ENCODE measurements around the gene GRIN3B.
A peak's percentile ranks its signal among the peaks of the same experiment; 100 is the strongest.
"Not testable (repeated sequence)": the region's sequence is repeated elsewhere in the genome, so short reads cannot be mapped to it uniquely, and the experiment has no call there.

Gene GRIN3B, protein sequence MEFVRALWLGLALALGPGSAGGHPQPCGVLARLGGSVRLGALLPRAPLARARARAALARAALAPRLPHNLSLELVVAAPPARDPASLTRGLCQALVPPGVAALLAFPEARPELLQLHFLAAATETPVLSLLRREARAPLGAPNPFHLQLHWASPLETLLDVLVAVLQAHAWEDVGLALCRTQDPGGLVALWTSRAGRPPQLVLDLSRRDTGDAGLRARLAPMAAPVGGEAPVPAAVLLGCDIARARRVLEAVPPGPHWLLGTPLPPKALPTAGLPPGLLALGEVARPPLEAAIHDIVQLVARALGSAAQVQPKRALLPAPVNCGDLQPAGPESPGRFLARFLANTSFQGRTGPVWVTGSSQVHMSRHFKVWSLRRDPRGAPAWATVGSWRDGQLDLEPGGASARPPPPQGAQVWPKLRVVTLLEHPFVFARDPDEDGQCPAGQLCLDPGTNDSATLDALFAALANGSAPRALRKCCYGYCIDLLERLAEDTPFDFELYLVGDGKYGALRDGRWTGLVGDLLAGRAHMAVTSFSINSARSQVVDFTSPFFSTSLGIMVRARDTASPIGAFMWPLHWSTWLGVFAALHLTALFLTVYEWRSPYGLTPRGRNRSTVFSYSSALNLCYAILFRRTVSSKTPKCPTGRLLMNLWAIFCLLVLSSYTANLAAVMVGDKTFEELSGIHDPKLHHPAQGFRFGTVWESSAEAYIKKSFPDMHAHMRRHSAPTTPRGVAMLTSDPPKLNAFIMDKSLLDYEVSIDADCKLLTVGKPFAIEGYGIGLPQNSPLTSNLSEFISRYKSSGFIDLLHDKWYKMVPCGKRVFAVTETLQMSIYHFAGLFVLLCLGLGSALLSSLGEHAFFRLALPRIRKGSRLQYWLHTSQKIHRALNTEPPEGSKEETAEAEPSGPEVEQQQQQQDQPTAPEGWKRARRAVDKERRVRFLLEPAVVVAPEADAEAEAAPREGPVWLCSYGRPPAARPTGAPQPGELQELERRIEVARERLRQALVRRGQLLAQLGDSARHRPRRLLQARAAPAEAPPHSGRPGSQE

DNA sequence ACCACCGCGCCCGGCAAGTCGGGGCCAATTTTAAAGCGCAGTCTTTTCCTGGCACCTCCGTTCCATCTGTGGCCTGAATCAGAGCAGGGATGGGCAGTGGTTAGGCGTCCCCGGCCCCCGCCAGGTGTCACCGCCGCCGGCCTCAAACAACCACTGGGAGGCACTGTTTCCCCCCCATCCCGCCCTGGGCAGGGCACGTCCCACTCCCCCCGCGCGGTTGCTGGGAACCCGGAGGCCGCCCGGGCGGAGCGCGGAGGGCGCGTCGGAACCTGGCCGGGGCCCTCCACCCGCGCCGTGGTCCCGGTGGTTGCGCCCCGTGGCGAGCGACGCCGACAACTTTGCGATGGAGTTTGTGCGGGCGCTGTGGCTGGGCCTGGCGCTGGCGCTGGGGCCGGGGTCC lies at the start of gene GRIN3B:
Gene GRIN3B, plus strand, starts transcription at position 325 of the 400 bp plus-strand sequence. Its CDS starts 19 bp downstream, at position 344.
- DNase-seq (ENCODE audit: low read depth in 2 of 2), result peak; percentile 16 to 35

DNA sequence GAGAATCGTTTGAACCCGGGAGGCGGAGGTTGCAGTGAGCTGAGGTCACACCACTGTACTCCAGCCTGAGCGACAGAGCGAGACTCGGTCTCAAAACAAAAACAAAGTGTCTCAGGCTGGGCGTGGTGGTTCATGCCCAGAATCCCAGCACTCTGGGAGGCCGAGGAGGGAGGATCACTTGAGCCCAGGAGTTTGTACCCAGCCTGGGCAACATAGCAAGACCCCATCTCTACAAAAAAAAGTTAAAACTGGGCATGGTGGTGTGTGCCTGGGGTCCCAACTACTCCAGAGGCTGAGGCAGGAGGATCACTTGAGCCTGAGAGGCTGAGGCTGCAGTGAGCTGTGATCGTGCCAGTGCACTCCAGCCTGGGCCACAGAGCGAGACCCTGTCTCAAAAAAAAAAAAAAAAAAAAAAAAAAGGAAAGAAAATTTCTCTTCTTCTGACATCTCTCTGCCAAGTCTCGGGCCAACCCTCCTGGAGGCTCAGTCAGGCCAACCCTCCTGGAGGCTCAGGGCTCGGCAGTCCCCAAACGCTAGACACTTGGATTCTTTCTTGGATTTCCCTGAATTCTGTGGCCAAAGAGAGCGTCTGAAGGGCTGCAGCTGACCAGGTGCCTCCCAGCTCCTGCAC lies 48.1 kb upstream of the GRIN3B start:
- no peak for DNase-seq (ENCODE audit: low read depth in 2 of 2)

GRCh38 chr19:952680-953444 lies 47.4 kb upstream of the GRIN3B start:
- DNase-seq (ENCODE audit: low read depth in 2 of 2), result no peak

DNA sequence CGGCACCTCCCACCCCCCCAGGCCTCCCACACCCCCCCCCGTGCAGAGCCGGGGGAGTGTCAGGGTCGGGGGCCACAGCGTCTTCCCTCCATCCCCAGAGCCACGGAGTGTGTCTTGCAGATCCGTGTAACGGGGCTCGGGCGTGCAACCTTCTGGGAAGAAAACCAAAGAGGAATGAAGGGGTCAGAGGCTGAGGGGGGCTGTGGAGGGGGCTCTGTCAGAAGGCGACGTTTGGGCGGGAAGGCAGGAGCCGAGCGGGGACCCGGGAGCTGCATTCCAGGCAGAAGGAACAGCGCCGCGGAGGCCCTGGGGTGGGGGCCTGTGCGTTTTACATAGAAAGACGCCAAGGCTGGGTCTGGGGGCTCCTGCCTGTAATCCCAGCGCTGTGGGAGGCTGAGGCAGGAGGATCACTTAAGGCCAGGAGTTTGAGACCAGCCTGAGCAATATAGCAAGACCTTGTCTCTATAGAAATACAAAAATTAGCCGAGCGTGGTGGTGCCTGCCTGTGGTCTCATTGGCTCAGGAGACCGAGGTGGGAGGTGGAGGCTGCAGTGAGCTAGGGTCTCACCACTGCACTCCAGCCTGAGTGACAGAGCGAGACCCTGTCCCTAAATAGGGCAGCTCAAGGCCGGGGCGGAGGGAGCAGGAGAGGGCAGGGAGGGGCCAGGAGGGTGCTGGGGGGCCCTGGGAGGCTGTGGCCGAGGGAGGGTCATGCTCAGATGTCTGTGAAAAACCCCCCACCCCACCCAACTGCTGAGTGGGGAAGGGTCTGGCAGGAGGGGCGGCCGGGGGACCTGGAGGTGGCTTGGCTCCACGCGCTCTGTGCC lies 46.6 kb upstream of the GRIN3B start:
- no peak for DNase-seq (ENCODE audit: low read depth in 2 of 2)

DNA sequence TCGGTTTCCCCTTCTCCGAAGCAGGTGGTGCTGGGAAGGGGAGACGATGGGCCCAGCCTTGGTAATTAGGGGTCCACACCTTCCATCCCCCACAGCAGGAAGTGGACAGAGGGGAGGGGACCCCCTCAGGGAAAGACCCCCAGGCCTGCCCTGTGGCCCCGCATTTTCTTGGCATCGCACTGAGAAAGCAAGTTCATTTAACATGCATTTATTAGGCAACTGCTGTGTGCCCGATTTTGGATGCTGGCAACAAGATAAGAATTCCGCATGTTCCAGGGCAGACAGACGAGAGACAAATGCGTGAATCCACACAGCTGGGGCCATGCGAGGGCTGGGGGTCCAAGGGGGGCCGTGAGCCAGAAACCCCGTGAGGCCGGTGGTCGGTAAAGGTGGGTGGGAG lies 45.9 kb upstream of the GRIN3B start:
- DNase-seq (ENCODE audit: low read depth in 2 of 2), result no peak

GRCh38 chr19:954672-955494 lies 45.3 kb upstream of the GRIN3B start:
- DNase-seq (ENCODE audit: low read depth in 2 of 2), result no peak

GRCh38 chr19:955803-956765 lies 44.1 kb upstream of the GRIN3B start:
- no peak for DNase-seq (ENCODE audit: low read depth in 2 of 2)

DNA sequence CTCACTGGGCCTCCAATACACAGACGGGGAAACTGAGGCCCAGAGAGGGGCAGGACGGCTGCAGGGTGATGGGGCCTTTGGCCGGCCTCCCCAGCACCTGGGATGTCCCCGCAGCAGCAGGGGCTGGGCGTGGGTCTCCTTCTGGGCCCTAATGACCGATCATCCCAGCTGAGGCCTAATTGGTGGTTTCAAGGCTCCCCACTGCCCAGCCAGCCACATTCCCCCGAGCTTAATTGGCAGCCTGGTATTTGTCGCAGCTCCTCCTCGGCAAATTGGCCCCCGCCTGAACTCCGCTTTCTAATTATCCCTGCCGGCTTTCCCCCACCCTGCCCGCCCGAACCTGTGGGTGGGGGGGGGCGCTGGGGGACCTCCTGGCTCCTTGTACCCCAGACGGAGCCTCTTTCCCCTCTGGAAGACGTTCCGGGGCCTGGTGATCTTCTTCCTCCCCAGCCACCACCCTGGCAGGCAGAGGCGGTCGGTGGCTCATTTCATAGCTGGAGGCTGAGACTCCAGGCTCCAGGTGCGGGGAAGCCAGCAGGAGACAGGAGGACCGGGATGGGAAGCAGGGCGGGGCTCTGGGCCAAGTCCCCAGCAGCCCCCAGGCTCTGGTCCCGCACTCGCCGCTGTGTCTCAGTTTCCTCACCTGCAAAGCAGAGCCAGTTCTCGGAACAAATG lies 43.3 kb upstream of the GRIN3B start:
- no peak for DNase-seq (ENCODE audit: low read depth in 2 of 2)

- not testable (repeated sequence) for DNase-seq (ENCODE audit: low read depth in 2 of 2)
Observed at GRCh38 chr19:957578-957977, 42.6 kb upstream of the GRIN3B start.

GRCh38 chr19:958967-959855 lies 41.0 kb upstream of the GRIN3B start:
- DNase-seq (ENCODE audit: low read depth in 2 of 2), result no peak

DNA sequence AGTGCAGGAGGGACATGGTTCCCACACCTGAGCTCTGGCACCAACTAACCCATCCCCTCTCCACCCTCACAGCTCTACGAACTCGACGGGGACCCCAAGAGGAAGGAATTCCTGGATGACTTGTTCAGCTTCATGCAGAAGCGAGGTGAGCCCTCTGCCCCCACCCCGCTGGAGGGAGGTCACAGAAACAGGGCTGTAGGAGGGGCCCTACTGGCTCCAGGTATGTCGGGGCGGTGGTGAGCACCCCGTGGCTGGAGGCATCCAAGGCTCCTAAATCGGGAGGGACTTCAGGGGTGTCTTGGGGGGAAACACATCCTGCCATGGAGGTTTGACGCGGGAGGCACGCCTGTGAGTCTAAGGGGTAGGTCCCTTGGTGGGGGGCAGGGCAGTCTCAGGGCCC lies 40.2 kb upstream of the GRIN3B start:
- DNase-seq (ENCODE audit: low read depth in 2 of 2), result no peak

DNA sequence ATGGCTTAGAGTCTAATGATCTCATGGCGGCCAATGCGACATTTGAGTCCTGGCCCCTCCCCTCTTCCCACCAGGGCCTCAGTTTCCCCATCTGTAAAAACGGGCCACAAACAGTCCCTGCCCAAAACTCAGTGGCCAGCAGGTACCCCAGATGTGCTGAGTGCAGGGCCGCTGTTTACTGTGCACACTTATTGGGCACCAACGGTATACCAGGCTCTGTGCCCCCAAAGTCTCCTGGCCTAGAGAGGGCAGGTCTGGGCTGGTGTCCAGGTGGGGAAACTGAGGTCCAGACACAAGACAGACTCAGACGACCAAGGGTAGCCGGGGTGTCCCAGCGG lies 39.6 kb upstream of the GRIN3B start:
- DNase-seq (ENCODE audit: low read depth in 2 of 2), result no peak

GRCh38 chr19:961866-962620 lies 38.2 kb upstream of the GRIN3B start:
- DNase-seq (ENCODE audit: low read depth in 2 of 2), result no peak

DNA sequence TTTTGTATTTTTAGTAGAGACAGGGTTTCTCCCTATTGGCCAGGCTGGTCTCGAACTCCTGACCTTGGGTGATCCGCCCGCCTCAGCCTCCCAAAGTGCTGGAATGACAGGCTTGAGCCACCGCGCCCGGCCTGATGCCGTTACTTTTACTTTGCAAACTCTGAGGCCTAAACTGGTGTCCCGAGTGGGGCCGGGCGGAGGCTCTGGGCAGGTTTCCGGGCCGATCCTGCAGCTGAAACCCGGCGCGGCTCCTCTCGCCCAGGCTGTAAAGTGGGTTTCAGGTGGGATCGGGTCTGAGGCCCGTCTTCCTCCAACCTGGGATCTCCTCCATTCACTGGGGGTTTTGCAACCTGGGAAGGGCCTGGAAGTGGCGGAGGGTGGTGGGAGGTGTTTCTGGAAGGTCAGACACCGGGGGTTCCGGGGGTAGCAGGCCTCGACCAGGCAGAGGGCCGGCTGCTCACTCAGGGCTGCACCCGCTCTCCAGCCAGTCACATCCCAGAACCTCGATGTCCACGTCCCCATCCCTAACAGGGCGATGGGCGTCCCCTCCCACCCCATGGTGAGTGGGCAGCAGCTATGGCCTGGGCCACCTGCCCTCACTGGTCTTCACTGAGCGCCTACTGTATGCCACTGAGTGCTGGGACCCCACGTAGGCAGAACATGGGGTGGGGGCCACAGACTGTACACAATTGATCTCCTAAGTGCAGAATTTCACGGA lies 37.4 kb upstream of the GRIN3B start:
- no peak for DNase-seq (ENCODE audit: low read depth in 2 of 2)

DNA sequence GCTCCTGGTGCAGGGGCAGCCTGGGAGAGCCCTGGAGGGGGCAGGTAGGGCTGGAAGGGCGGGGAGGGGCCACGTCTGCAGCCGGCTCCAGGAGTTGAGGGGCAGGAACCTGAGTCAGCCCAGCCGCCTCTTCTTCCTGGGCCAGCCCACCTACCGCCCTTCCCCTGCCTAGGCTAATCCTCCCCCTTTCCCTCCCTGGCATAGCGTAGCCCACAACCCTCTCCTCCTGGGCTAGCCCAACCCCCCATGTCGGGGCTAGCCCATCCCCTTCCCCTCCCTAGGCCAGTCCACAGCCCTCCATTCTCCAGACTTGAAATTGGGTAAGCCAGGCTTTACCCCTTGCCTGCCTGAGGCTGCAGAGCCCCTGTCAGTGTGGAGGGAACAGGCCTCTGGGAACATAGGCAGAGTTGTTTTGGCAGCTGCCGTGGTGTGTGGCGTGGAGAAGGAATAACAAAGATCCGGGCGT lies 36.7 kb upstream of the GRIN3B start:
- DNase-seq (ENCODE audit: low read depth in 2 of 2), result no peak

Data from stimulated activated CD8-positive, alpha-beta memory T cell treated with anti-CD3 and anti-CD28 coated beads, Interleukin-2, amount 100 ng/mL, for 1 hour (primary cell).